Keratinocyte (primary cell): Measurements from ENCODE around the gene AIDA. TPM values are rescaled to one million over a fixed set of nuclear protein-coding genes. Genes with fewer than 3 reads are reported as not detected.
"Not testable (repeated sequence)": the region's sequence is repeated elsewhere in the genome, so short reads cannot be mapped to it uniquely, and the experiment has no call there.

Source experiments
- DNase-seq: peaks from one replicate; pipeline ENCODE4 v3.0.0-alpha.2; 2011; ENCODE audit warnings: low read depth, missing footprints, low spot score
- FAIRE-seq: peaks from 2 replicates; lab custom pipeline; 2011; peaks lifted over from hg19 to GRCh38; lab: Jason Lieb, UNC
- H2AFZ ChIP-seq: 2 replicates; pipeline ENCODE4 v1.6.0; 2012; ENCODE audit warnings: low read length, control low read depth, inconsistent platforms; ENCODE audit not compliant: control insufficient read depth
- H3K27ac ChIP-seq: 2 replicates; pipeline ENCODE4 v1.5.1; 2011; ENCODE audit warnings: low read length; ENCODE audit not compliant: control insufficient read depth, insufficient read depth
- H3K27me3 ChIP-seq: 3 replicates; pipeline ENCODE4 v1.6.0; 2011; ENCODE audit warnings: low read length; ENCODE audit not compliant: control insufficient read depth, insufficient read depth; ENCODE audit errors: extremely low read depth
- H3K36me3 ChIP-seq, 2 experiments: 2 replicates in 1 of 2; 3 replicates in 1 of 2; pipeline ENCODE4 v1.5.1; 2011; ENCODE audit warnings: low read length in 2 of 2, mild to moderate bottlenecking in 1 of 2; ENCODE audit not compliant: control insufficient read depth in 2 of 2, insufficient read depth in 2 of 2; ENCODE audit errors: extremely low read depth in 1 of 2
- H3K4me1 ChIP-seq: 3 replicates; pipeline ENCODE4 v1.5.1; 2011; ENCODE audit warnings: low read length; ENCODE audit not compliant: control insufficient read depth, insufficient read depth; ENCODE audit errors: extremely low read depth
- H3K4me2 ChIP-seq: 3 replicates; pipeline ENCODE4 v1.6.0; 2011; ENCODE audit warnings: low read depth, low read length; ENCODE audit not compliant: control insufficient read depth, insufficient read depth; ENCODE audit errors: extremely low read depth
- H3K4me3 ChIP-seq, 3 experiments: fragments of 200-600 bp in 1 of 3; sonication (generic) in 1 of 3; 2 replicates in 2 of 3; 3 replicates in 1 of 3; pipeline ENCODE4 v1.5.1; 2011 to 2016; ENCODE audit warnings: low read length in 3 of 3, mild to moderate bottlenecking in 3 of 3, control low read depth in 2 of 3, inconsistent platforms in 1 of 3, low read depth in 1 of 3, mixed read lengths in 1 of 3, mixed run types in 1 of 3, moderate library complexity in 1 of 3; ENCODE audit not compliant: control insufficient read depth in 2 of 3, insufficient read depth in 2 of 3; ENCODE audit errors: extremely low read depth in 1 of 3
- H3K79me2 ChIP-seq: 2 replicates; pipeline ENCODE4 v1.6.0; 2012; ENCODE audit warnings: low read length; ENCODE audit not compliant: control insufficient read depth, insufficient read depth
- H3K9ac ChIP-seq: 3 replicates; pipeline ENCODE4 v1.6.0; 2011; ENCODE audit warnings: low read length; ENCODE audit not compliant: control insufficient read depth, insufficient read depth; ENCODE audit errors: extremely low read depth
- H3K9me1 ChIP-seq: 3 replicates; pipeline ENCODE4 v1.6.0; 2011; ENCODE audit warnings: low read length; ENCODE audit not compliant: control insufficient read depth, insufficient read depth; ENCODE audit errors: extremely low read depth
- H3K9me3 ChIP-seq: 2 replicates; pipeline ENCODE4 v1.5.1; 2012; ENCODE audit warnings: low read depth, low read length; ENCODE audit not compliant: control insufficient read depth
- H4K20me1 ChIP-seq: 3 replicates; pipeline ENCODE4 v1.6.0; 2011; ENCODE audit warnings: low read length; ENCODE audit not compliant: control insufficient read depth, insufficient read depth; ENCODE audit errors: extremely low read depth
- CTCF ChIP-seq, 3 experiments: IDR thresholded peaks in 1 of 3; conservative IDR thresholded peaks in 1 of 3; optimal IDR thresholded peaks in 1 of 3; 2 replicates in 2 of 3; 3 replicates in 1 of 3; pipeline versions ENCODE3 to v1.5.1; 2011; ENCODE audit warnings: low read length in 3 of 3, mild to moderate bottlenecking in 3 of 3, moderate library complexity in 2 of 3, control low read depth in 1 of 3, inconsistent platforms in 1 of 3; ENCODE audit not compliant: insufficient read depth in 2 of 3; ENCODE audit errors: extremely low read depth in 1 of 3
- EZH2 ChIP-seq: IDR thresholded peaks from one replicate; pipeline ENCODE4 v1.6.1; 2012; ENCODE audit warnings: inconsistent platforms, mild to moderate bottlenecking, low read length, moderate library complexity
- dilution Hi-C: fragments of 300-500 bp; cut with MboI; formaldehyde crosslinking; loops from one replicate; pipeline ENCODE4 v1.7.0; 2020; ENCODE audit warnings: low sequenced_read_pairs; ENCODE audit not compliant: extremely low pct_ligation_motif_present
- polyA plus RNA-seq, 5 experiments: library from polyadenylated mRNA; depleted of rRNA in 3 of 5; stranded (reverse) in 3 of 5; stranded (forward) in 1 of 5; unstranded in 1 of 5; fragments of >200 nt; gene quantifications; 1 replicate in 1 of 5; 2 replicates in 3 of 5; 3 replicates in 1 of 5; pipeline versions ENCODE4 v1.2.1 to v1.2.3, GENCODE V29; 2011 to 2012; ENCODE audit warnings: missing spikeins in 2 of 5, low read depth in 1 of 5, low replicate concordance in 1 of 5

Gene AIDA
- polyA plus RNA-seq, 1 donor (not counting 4 experiments of a cell fraction or from before 2014, with no cell fraction given) = 86.8 TPM

DNA sequence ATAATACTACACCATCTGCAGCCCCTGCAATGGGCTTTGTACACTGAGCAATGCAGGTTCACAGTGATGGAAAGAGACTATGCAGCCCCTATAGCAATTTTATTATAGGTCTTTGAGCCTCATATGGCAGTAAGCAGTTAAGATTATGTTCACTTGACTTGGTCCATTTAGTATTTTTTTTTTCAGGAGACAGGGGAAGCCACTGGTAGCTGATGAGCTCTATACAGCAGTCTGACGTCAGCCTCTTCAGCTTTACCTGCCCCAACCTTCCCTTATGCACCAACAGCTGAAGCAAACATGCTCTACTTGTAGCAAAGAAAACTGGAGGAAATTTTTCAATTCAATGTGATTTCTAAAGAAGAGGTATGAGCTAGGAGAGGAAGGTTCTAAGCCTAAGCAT is 32.2 kb downstream of the AIDA start:
- Histone ChIP-seq H3K4me2 (no peak overlapping the region), H3K36me3 (peaks cover 3 to 19% of the 10 kb centered on the region in 2 experiments), H3K79me2 (no peaks in the 10 kb centered on the region), H4K20me1 (no peaks in the 10 kb centered on the region), H3K9me3 (no peaks in the 10 kb centered on the region), H3K9me1 (no peaks in the 10 kb centered on the region), H3K4me3 (no peak overlapping the region), H3K27ac (no peak overlapping the region), H3K27me3 (no peaks in the 10 kb centered on the region), H3K4me1 (no peaks in the 10 kb centered on the region), H3K9ac (no peak overlapping the region), H2AFZ (no peak overlapping the region)
- DNase-seq (no peak), FAIRE-seq (no peak)
- dilution Hi-C loops = no loop called here
- TF ChIP-seq CTCF (optimal IDR thresholded peaks at IDR 0.05 in 1 of 3, IDR thresholded peaks at IDR 0.05 in 1 of 3, conservative IDR thresholded peaks at IDR 0.05 in 1 of 3; ENCODE audit: extremely low read depth in 1 of 3, insufficient read depth in 2 of 3, low read length in 3 of 3) (no peak), EZH2 (no peak)

DNA sequence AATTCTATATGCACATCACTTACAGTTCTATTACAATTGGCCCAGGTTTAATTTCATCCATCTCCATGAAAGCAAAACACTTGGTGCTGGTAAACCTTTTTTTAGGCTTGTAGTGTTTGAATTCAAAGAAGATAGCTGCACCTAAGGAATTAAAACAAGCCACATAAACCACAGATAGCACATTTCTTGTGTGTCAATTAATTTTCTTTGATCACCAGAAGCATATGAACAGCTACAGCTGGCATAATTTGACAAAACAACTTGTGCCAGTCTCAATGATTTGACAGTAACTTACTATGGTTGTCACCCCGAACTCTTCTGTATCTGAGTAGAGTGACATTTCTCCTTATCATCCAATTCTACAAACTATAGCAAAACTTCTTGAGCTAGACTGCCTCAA is 42.2 kb downstream of the AIDA start:
- no peaks in the 10 kb centered on the region for H3K9me3 ChIP-seq
- dilution Hi-C loops = no loop called here
- TF ChIP-seq EZH2 (no peak), CTCF (optimal IDR thresholded peaks at IDR 0.05 in 1 of 3, IDR thresholded peaks at IDR 0.05 in 1 of 3, conservative IDR thresholded peaks at IDR 0.05 in 1 of 3; ENCODE audit: extremely low read depth in 1 of 3, insufficient read depth in 2 of 3, low read length in 3 of 3) (no peak)
- FAIRE-seq (no peak), DNase-seq (no peak)
- H3K27ac ChIP-seq = no peak overlapping the region
- H4K20me1 ChIP-seq = no peaks in the 10 kb centered on the region
- H3K27me3 ChIP-seq = no peaks in the 10 kb centered on the region
- no peaks in the 10 kb centered on the region for H3K9me1 ChIP-seq
- no peak overlapping the region for H3K9ac ChIP-seq
- no peaks in the 10 kb centered on the region for H3K79me2 ChIP-seq
- no peak overlapping the region for H3K4me2 ChIP-seq
- H2AFZ ChIP-seq = no peak overlapping the region
- H3K36me3 ChIP-seq = peaks cover 11 to 18% of the 10 kb centered on the region in 2 experiments
- H3K4me1 ChIP-seq = no peaks in the 10 kb centered on the region
- no peak overlapping the region for H3K4me3 ChIP-seq

- H3K4me1 ChIP-seq, DNase-seq, H3K4me3 ChIP-seq, H3K9me3 ChIP-seq, dilution Hi-C loops, H3K27me3 ChIP-seq, H4K20me1 ChIP-seq, H3K79me2 ChIP-seq, H3K4me2 ChIP-seq, H3K9ac ChIP-seq, FAIRE-seq, H2AFZ ChIP-seq, H3K9me1 ChIP-seq, H3K27ac ChIP-seq: not testable (repeated sequence)
- H3K36me3 ChIP-seq = peaks cover 14 to 18% of the 10 kb centered on the region in 2 experiments
Measured at GRCh38 chr1:222669107-222669506, 43.2 kb downstream of the AIDA start.

GRCh38 chr1:222668184-222668583 is 44.1 kb downstream of the AIDA start:
- H3K4me1 ChIP-seq, H4K20me1 ChIP-seq, H3K79me2 ChIP-seq, H3K27ac ChIP-seq, H3K9me1 ChIP-seq, H3K9me3 ChIP-seq, DNase-seq, H3K4me2 ChIP-seq, H3K4me3 ChIP-seq, H3K9ac ChIP-seq, H2AFZ ChIP-seq, dilution Hi-C loops, H3K27me3 ChIP-seq: not testable (repeated sequence)
- H3K36me3 ChIP-seq = peaks cover 20% of the 10 kb centered on the region in 2 experiments
- FAIRE-seq = peak; percentile 29
